Measurements from ENCODE around the gene GRPR.

Gene GRPR

DNA sequence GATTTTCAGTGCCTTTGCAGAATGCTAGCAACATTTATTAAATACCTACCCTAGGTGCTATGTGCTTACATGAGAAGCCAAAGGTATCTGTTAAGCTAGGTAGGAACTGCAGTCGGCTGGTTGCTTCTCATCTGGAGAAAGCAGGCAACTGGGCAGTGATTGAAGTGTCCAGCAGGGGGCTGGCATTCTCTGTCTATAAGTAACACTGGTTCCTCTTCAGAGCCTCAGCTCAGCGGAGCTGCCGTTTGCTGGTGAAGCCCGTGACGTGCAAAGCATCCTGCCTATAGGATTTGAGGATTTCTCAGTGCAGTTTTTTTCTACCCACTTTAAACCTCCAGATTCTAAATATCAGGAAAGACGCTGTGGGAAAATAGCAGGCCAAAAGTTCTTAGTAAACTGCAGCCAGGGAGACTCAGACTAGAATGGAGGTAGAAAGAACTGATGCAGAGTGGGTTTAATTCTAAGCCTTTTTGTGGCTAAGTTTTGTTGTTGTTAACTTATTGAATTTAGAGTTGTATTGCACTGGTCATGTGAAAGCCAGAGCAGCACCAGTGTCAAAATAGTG lies at the start of gene GRPR:
Gene GRPR, plus strand, starts transcription at position 344 of the 565 bp plus-strand sequence. CDS start 389 bp downstream, outside the sequence.
- H3K27ac ChIP-seq, result no peak within 1 kb of the TSS
- H3K9me3 ChIP-seq, result no peaks in the 10 kb centered on the region
- no peaks in the 10 kb centered on the region for H3K36me3 ChIP-seq
- H3K4me3 ChIP-seq (ENCODE audit: low read depth in 1 of 2, low read length in 1 of 2), result no peak within 1 kb of the TSS
- peaks cover 5% of the 10 kb centered on the region for H3K27me3 ChIP-seq
- H3K4me1 ChIP-seq (ENCODE audit: control insufficient read depth in 1 of 2, insufficient read depth in 1 of 2, low read depth in 1 of 2, low read length in 1 of 2), result peaks cover 0 to 4% of the 10 kb centered on the region in 2 experiments
- TF ChIP-seq, protein P1, sequence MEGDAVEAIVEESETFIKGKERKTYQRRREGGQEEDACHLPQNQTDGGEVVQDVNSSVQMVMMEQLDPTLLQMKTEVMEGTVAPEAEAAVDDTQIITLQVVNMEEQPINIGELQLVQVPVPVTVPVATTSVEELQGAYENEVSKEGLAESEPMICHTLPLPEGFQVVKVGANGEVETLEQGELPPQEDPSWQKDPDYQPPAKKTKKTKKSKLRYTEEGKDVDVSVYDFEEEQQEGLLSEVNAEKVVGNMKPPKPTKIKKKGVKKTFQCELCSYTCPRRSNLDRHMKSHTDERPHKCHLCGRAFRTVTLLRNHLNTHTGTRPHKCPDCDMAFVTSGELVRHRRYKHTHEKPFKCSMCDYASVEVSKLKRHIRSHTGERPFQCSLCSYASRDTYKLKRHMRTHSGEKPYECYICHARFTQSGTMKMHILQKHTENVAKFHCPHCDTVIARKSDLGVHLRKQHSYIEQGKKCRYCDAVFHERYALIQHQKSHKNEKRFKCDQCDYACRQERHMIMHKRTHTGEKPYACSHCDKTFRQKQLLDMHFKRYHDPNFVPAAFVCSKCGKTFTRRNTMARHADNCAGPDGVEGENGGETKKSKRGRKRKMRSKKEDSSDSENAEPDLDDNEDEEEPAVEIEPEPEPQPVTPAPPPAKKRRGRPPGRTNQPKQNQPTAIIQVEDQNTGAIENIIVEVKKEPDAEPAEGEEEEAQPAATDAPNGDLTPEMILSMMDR (IDR thresholded peaks at IDR 0.05), result peak; percentile 59

- no peak overlapping the region for H3K4me3 ChIP-seq (ENCODE audit: low read depth in 1 of 2, low read length in 1 of 2)
- no peaks in the 10 kb centered on the region for H3K4me1 ChIP-seq (ENCODE audit: control insufficient read depth in 1 of 2, insufficient read depth in 1 of 2, low read depth in 1 of 2, low read length in 1 of 2)
- no peak overlapping the region for H3K27ac ChIP-seq
- TF ChIP-seq, protein P1 (IDR thresholded peaks at IDR 0.05), result no peak
- no peaks in the 10 kb centered on the region for H3K36me3 ChIP-seq
- H3K9me3 ChIP-seq, result no peaks in the 10 kb centered on the region
- no peaks in the 10 kb centered on the region for H3K27me3 ChIP-seq
Measured at GRCh38 chrX:16075087-16075486, 48.3 kb upstream of the GRPR start.

- Histone ChIP-seq H3K36me3 (no peaks in the 10 kb centered on the region), H3K27ac (no peak overlapping the region), H3K4me3 (ENCODE audit: low read depth in 1 of 2, low read length in 1 of 2) (no peak overlapping the region), H3K9me3 (no peaks in the 10 kb centered on the region), H3K27me3 (no peaks in the 10 kb centered on the region), H3K4me1 (ENCODE audit: control insufficient read depth in 1 of 2, insufficient read depth in 1 of 2, low read depth in 1 of 2, low read length in 1 of 2) (no peaks in the 10 kb centered on the region)
- TF ChIP-seq, protein P1 (IDR thresholded peaks at IDR 0.05), result no peak
Measured at GRCh38 chrX:16076834-16077233, 46.5 kb upstream of the GRPR start.

DNA sequence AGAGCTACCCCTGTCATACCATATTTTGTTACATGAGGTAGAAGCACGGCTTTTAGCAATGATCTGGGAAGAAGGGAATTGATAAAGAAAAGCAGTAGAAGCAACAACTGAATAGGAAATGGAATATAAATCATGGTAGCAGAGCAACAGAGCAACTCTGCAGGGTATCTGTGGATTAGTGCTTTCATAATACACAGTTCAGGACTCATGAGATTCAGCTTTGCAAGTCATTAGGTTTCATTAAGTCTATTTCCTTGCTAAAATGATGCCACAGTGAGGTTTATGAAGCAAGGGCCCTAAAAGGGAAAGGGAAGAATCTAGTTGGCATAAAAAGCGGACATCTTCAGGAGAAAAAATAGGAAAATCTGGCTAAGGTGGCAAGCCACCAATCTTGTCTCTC lies 45.6 kb upstream of the GRPR start:
- Histone ChIP-seq H3K4me3 (ENCODE audit: low read depth in 1 of 2, low read length in 1 of 2) (no peak overlapping the region), H3K27ac (no peak overlapping the region), H3K9me3 (no peaks in the 10 kb centered on the region), H3K36me3 (no peaks in the 10 kb centered on the region), H3K27me3 (no peaks in the 10 kb centered on the region), H3K4me1 (ENCODE audit: control insufficient read depth in 1 of 2, insufficient read depth in 1 of 2, low read depth in 1 of 2, low read length in 1 of 2) (no peaks in the 10 kb centered on the region)
- TF ChIP-seq, protein P1 (IDR thresholded peaks at IDR 0.05), result no peak

- Histone ChIP-seq H3K4me1 (ENCODE audit: control insufficient read depth in 1 of 2, insufficient read depth in 1 of 2, low read depth in 1 of 2, low read length in 1 of 2) (no peaks in the 10 kb centered on the region), H3K4me3 (ENCODE audit: low read depth in 1 of 2, low read length in 1 of 2) (no peak overlapping the region), H3K27me3 (no peaks in the 10 kb centered on the region), H3K36me3 (no peaks in the 10 kb centered on the region), H3K27ac (no peak overlapping the region), H3K9me3 (no peaks in the 10 kb centered on the region)
- TF ChIP-seq, protein P1 (IDR thresholded peaks at IDR 0.05), result no peak
Measured at GRCh38 chrX:16081357-16081756, 42.0 kb upstream of the GRPR start.
